IPS-15b (cell line): ENCODE measurements around the gene TMEM181.

ENCODE experiments used
- H3K27me3 ChIP-seq: one replicate; pipeline ENCODE4 v1.6.1; 2013; ENCODE audit warnings: low read length; ENCODE audit not compliant: control insufficient read depth, insufficient read depth
- H3K36me3 ChIP-seq: one replicate; pipeline ENCODE4 v1.6.1; 2013; ENCODE audit warnings: low read length; ENCODE audit not compliant: control insufficient read depth, insufficient read depth
- H3K4me1 ChIP-seq: one replicate; pipeline ENCODE4 v1.6.1; 2013; ENCODE audit warnings: mild to moderate bottlenecking, low read length; ENCODE audit not compliant: control insufficient read depth, insufficient read depth
- H3K4me3 ChIP-seq: one replicate; pipeline ENCODE4 v1.5.1; 2013; ENCODE audit warnings: low read depth, low read length
- H3K9ac ChIP-seq: one replicate; pipeline ENCODE4 v1.6.1; 2013; ENCODE audit warnings: low read depth, mild to moderate bottlenecking, low read length
- H3K9me3 ChIP-seq: one replicate; pipeline ENCODE4 v1.6.1; 2013; ENCODE audit warnings: mild to moderate bottlenecking, low read length; ENCODE audit not compliant: control insufficient read depth, insufficient read depth

The TMEM181 gene

DNA sequence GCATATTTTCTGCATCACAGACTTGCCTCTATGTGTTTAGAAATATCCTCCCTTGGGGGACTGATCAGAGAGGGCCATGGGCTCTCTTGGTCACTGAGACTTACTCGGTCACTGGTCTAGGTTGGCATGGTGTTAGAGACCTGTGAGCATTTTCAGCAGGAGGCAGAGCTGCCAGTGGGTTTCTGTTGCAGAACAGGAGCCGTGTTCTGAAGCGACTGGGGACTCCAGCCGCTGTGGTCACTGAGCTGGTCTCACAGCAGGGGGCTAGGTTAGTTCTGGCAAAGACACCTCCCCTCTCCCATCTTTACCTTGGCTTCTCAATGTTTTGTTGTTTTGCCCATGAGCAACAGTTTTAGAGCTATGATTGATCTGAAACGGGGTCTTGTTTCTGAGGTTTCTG is 8.7 kb downstream of the TMEM181 start:
- Histone ChIP-seq H3K36me3 (peaks cover 3% of the 10 kb centered on the region), H3K9ac (no peak overlapping the region)

DNA sequence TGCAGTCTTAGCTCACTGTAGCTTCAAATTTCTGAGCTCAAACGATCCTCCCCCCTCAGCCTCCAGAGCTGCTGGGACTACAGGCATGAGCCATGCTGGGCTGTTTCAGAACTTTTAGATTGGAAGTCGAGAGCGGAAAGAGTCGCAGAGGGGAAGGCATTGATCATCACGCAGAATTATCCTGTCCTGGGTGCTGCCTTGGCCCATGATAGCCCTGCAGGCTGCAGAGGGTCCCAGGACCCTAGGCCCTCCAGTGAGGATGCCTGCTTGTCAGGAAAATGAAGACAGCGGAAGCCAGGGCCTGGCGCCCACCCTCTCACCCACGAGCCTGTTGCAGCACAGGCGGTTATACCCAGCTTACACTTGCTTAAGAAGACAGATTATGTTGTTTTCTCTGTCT is 9.1 kb downstream of the TMEM181 start:
- Histone ChIP-seq H3K36me3 (peaks cover 3% of the 10 kb centered on the region), H3K27me3 (no peaks in the 10 kb centered on the region), H3K4me3 (no peak overlapping the region), H3K4me1 (peaks cover 3% of the 10 kb centered on the region), H3K9ac (no peak overlapping the region), H3K9me3 (no peaks in the 10 kb centered on the region)

More for the DNA sequence above, 8.7 kb downstream of the TMEM181 start:
- Histone ChIP-seq H3K9me3 (no peaks in the 10 kb centered on the region), H3K4me3 (no peak overlapping the region), H3K4me1 (peaks cover 3% of the 10 kb centered on the region), H3K27me3 (no peaks in the 10 kb centered on the region)

DNA sequence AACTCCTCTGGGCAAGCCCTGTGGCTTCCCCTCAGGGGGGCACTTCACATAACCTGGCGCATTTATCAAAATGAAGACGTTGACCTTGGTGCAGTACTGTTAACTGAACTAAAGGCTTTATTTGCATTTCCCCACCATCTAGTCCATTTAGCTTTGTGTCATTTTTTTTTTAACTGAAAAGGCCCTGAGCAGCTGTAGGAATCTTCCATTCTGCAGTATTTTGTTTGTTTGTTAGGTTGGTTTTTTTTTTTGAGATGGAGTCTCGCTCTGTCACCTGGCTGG is 10.7 kb downstream of the TMEM181 start:
- Histone ChIP-seq H3K27me3 (no peaks in the 10 kb centered on the region), H3K36me3 (peaks cover 3% of the 10 kb centered on the region), H3K4me1 (peaks cover 5% of the 10 kb centered on the region), H3K9ac (no peak overlapping the region), H3K4me3 (no peak overlapping the region), H3K9me3 (no peaks in the 10 kb centered on the region)

DNA sequence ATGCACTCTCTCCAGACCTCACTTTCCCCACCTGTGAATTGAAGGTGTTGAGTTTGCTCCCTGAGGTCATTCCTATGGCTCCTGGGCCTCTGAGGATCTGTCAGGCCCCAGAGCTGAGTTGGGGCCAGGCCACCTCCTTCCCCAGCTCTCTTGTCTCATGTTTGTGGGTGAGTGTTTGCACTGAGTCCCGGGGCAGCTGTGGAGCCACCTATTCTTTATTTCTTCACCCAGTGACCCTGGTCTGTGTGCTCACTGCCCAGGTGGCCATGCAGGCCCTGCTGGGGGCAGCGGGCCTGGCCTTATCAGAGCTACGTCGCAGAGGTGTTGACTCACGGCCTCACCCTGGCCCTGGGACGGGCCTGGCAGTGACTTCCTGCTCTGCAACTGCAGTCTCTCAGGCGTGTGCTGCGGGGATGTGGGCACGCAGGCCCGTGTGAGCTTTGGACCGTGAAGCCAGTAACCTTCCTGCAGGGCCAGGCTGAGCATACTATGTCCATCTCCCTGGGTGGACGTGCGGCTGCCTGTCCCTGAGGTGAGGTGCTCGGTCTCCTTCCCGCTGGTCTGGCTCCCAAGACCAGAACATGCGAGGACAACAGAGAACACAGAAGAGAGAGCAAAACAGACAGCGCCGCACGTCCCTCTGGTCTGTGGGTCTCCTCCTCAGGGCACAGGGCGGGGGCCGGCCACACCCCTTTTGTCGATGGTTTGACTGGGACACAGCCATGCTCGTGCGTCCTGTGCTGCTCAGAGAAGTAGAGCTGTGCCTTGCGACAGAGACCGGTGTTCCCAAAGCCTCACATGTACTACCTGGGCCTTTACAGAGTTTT is 12.1 kb downstream of the TMEM181 start:
- Histone ChIP-seq H3K9ac (peak overlapping the region; percentile 60), H3K36me3 (peaks cover 3% of the 10 kb centered on the region), H3K27me3 (no peaks in the 10 kb centered on the region), H3K4me3 (no peak overlapping the region), H3K4me1 (peaks cover 13% of the 10 kb centered on the region), H3K9me3 (no peaks in the 10 kb centered on the region)

DNA sequence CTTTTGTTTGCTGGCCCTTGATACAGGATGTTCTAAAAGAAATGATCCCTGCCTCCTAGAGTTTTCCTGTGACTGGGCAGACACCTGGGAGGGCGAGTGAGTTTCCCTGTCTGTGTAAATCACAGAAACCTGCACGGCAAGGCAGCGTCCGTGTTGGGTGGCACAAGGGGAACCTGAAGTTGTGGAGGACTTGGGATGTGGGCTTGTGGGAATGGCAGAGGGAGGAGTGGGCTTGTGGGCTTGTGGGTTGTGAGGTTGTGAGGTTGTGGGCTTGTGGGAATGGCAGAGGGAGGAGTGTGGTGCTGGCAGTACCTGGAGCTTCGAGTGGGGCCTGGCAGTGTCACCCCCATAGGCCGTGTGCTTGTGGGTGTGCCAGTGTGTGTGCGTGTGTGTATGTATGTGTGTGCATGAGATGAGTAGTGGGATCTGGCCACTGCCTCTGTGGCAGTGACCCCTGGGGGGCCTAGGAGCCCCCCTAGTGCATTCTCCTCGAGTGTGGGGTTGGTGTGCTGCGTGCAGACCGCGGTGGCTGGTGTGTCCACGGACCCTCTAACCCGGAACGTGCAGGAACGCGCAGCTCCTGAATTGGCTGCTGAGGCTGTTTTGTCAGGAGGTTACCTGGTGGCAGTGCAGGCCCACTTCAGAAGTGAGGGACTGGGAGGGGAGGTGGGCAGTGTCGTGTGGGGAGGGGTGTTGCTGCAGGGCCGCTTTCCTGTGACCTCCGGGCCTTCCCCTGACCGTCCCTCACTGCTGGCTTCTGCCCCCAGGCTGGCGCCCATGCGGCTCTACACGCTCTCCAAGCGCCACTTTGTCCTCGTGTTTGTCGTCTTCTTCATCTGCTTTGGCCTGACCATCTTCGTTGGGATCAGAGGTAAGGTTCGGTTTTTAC is 13.0 kb downstream of the TMEM181 start:
- Histone ChIP-seq H3K4me3 (no peak overlapping the region), H3K9ac (no peak overlapping the region), H3K27me3 (no peaks in the 10 kb centered on the region), H3K9me3 (no peaks in the 10 kb centered on the region), H3K4me1 (peaks cover 13% of the 10 kb centered on the region), H3K36me3 (peaks cover 3% of the 10 kb centered on the region)

DNA sequence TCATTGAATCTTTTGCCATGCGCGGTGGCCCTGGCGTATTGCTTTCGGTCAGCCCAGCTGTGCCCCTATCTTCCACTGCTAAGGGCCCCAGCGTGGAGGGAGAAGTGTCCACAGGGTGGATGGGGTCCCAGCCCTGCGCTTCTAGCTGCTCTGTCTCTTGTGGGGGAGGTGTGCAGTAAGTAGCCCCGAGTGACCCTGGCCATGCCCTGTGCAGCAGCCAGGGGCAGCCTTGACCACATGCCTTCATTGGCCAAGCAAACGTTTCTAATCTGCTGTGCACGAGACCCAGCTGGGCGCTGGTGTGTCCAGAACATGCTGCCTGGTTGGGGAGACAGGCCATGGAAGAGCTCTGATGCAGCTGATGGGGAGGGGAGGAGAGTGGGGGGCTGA is 13.6 kb downstream of the TMEM181 start:
- no peaks in the 10 kb centered on the region for H3K9me3 ChIP-seq
- H3K4me3 ChIP-seq: no peak overlapping the region
- no peak overlapping the region for H3K9ac ChIP-seq
- H3K4me1 ChIP-seq: peaks cover 10% of the 10 kb centered on the region
- no peaks in the 10 kb centered on the region for H3K27me3 ChIP-seq
- peaks cover 3% of the 10 kb centered on the region for H3K36me3 ChIP-seq

DNA sequence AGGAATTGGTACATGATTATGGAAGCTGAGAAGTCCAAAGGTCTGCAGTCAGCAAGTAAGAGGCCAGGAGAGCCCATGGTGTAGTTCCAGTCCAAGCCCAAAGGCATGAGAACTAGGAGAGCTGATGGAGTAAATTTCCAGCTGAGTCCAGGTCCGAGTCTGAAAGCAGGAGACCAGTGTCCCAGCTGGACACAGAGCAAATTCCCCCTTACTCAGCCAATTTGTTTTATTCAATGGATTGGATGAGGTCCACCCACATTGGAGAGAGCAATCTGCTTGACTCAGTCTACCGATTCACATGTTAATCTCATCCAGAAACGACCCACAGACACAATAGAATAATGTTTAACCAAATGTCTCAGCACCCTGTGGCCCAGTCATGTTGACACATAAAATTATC is 14.9 kb downstream of the TMEM181 start:
- H3K9ac ChIP-seq: no peak overlapping the region
- H3K4me3 ChIP-seq: no peak overlapping the region
- H3K27me3 ChIP-seq: no peaks in the 10 kb centered on the region
- H3K36me3 ChIP-seq: peaks cover 3% of the 10 kb centered on the region
- peaks cover 10% of the 10 kb centered on the region for H3K4me1 ChIP-seq
- H3K9me3 ChIP-seq: no peaks in the 10 kb centered on the region

DNA sequence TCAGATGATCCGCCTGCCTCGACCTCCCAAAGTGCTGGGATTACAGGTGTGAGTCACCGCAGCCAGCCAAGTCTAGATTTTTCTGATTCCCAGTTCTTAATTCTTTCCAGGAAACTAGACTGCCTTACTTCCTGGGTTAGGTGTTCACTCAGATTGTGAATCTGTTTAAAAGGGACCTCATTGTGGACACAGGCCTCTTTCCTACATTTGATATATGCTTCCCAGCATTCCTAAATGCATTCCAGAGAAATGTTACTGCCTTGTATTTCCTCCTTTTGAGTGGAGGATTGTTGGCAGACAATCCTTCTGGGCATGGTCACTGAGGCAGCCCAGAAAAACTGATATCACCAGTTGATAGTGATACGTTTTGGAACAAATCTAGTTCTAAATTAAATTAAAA is 15.7 kb downstream of the TMEM181 start:
- H3K4me3 ChIP-seq: no peak overlapping the region
- H3K4me1 ChIP-seq: peaks cover 10% of the 10 kb centered on the region
- no peak overlapping the region for H3K9ac ChIP-seq
- no peaks in the 10 kb centered on the region for H3K9me3 ChIP-seq
- peaks cover 3% of the 10 kb centered on the region for H3K36me3 ChIP-seq
- no peaks in the 10 kb centered on the region for H3K27me3 ChIP-seq

DNA sequence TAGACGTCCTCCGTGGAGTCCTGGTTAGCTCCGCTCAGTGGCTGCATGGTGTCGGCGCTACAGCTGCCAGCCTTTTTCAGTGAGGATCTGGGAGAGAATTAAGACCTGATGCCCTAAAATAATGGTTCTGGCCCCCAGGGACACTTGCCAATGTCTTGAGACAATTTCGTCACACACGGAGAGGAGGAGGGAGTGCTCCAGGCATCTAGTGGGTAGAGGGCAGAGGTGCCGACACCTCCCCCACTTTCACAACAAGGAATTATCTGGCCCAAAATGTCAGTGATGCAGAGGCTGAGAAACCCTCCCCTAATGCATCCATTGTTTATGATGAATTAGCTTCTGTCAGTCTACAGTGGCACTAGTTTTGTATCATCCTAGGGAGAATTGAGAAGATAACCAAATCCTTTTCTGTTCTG is 24.4 kb downstream of the TMEM181 start:
- no peaks in the 10 kb centered on the region for H3K4me1 ChIP-seq
- H3K9ac ChIP-seq: no peak overlapping the region
- H3K36me3 ChIP-seq: peaks cover 28% of the 10 kb centered on the region
- H3K27me3 ChIP-seq: no peaks in the 10 kb centered on the region
- H3K4me3 ChIP-seq: no peak overlapping the region
- H3K9me3 ChIP-seq: no peaks in the 10 kb centered on the region

DNA sequence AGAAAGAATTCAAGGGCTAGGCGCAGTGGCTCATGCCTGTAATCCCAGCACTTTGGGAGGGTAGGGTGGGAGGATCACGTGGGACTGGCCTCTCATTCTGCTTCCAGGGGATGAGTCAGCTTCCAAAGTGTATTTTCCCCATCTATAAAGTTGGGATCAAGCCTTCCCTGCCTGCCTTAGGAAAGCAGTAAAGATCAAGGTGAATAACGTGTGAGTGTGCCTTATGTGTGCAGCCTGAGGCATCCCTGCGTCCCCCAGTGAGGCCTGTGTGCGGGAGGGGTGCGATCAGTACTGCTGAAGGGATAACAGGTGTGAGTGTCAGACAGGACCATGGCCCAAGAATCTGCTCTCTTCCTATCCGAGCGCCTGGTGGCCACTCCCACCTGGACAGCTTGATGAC is 26.8 kb downstream of the TMEM181 start:
- H3K4me1 ChIP-seq: no peaks in the 10 kb centered on the region
- no peak overlapping the region for H3K9ac ChIP-seq
- H3K27me3 ChIP-seq: no peaks in the 10 kb centered on the region
- peaks cover 47% of the 10 kb centered on the region for H3K36me3 ChIP-seq
- no peak overlapping the region for H3K4me3 ChIP-seq
- no peaks in the 10 kb centered on the region for H3K9me3 ChIP-seq

DNA sequence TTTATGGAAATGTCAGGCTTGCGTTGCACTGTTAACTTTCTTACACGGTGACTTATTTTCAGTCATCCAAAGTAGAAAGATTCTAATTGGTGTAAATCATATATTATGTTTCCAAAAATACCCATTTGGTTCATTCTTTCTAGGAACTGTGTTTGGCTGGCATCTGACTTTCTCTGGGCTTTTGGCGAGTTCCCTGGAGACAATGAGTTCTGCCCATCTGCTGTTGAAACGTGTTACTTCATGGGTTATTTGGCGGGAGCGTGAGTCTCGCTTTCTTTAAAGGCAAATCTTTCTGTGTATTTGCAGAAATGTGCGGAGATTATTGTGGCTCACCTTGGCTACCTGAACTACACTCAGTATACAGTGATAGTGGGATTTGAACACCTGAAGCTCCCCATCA is 29.5 kb downstream of the TMEM181 start:
- Histone ChIP-seq H3K9ac (no peak overlapping the region), H3K4me3 (no peak overlapping the region), H3K9me3 (no peaks in the 10 kb centered on the region), H3K36me3 (peaks cover 54% of the 10 kb centered on the region), H3K27me3 (no peaks in the 10 kb centered on the region), H3K4me1 (no peaks in the 10 kb centered on the region)
